CD14-positive monocyte (primary cell): ENCODE results near the gene RFNG. TPM values are rescaled to one million over a fixed set of nuclear protein-coding genes. Genes with fewer than 3 reads are reported as not detected.

Source experiments
- DNase-seq, 3 donors: peaks; one replicate each; pipeline ENCODE4 v3.0.0-alpha.2; 2011 to 2022
- H2AFZ ChIP-seq: 2 replicates; pipeline ENCODE4 v1.6.0; 2012; ENCODE audit warnings: mild to moderate bottlenecking, low read depth, low read length, inconsistent platforms; ENCODE audit not compliant: insufficient read depth, poor library complexity, severe bottlenecking
- H3K27ac ChIP-seq, 2 donors: 1 replicate in 1 of 2; 2 replicates in 1 of 2; pipeline ENCODE4 v1.5.1; 2012 to 2013; ENCODE audit warnings: low read length in 2 of 2, control low read depth in 1 of 2, inconsistent platforms in 1 of 2, low read depth in 1 of 2, mild to moderate bottlenecking in 1 of 2
- H3K27me3 ChIP-seq, 2 donors: one replicate each; pipeline versions ENCODE4 v1.6.0 to v1.6.1; 2011 to 2013; ENCODE audit warnings: low read length in 2 of 2; ENCODE audit not compliant: control insufficient read depth in 2 of 2, insufficient read depth in 2 of 2
- H3K36me3 ChIP-seq, 2 donors: replicated peaks in 1 of 2; 1 replicate in 1 of 2; 2 replicates in 1 of 2; pipeline versions ENCODE4 v1.5.1 to v1.6.1; 2012 to 2013; ENCODE audit warnings: low read length in 2 of 2, control low read depth in 1 of 2, inconsistent platforms in 1 of 2, mild to moderate bottlenecking in 1 of 2; ENCODE audit not compliant: insufficient read depth in 2 of 2, control insufficient read depth in 1 of 2
- H3K4me1 ChIP-seq, 2 donors: 1 replicate in 1 of 2; 2 replicates in 1 of 2; pipeline versions ENCODE4 v1.5.1 to v1.6.1; 2012 to 2013; ENCODE audit warnings: low read length in 2 of 2, control low read depth in 1 of 2, inconsistent platforms in 1 of 2, mild to moderate bottlenecking in 1 of 2, moderate library complexity in 1 of 2; ENCODE audit not compliant: insufficient read depth in 2 of 2, control insufficient read depth in 1 of 2
- H3K4me2 ChIP-seq: replicated peaks from 2 replicates; pipeline ENCODE3; 2012; ENCODE audit warnings: low read length, moderate library complexity, mild to moderate bottlenecking; ENCODE audit not compliant: poor library complexity, severe bottlenecking; ENCODE audit errors: extremely low read depth
- H3K4me3 ChIP-seq, 3 experiments: fragments of 200-600 bp in 1 of 3; sonication (generic) in 1 of 3; replicated peaks in 1 of 3; 1 replicate in 2 of 3; 2 replicates in 1 of 3; pipeline ENCODE4 v1.5.1; 2011 to 2013; ENCODE audit warnings: low read length in 3 of 3, mild to moderate bottlenecking in 3 of 3, control low read depth in 2 of 3, low read depth in 2 of 3, inconsistent platforms in 1 of 3, moderate library complexity in 1 of 3
- H3K79me2 ChIP-seq: 2 replicates; pipeline ENCODE4 v1.6.0; 2012; ENCODE audit warnings: mild to moderate bottlenecking, control low read depth, inconsistent platforms, low read length, moderate library complexity; ENCODE audit not compliant: insufficient read depth
- H3K9ac ChIP-seq: 2 replicates; pipeline ENCODE4 v1.6.0; 2017; ENCODE audit warnings: low read length, mild to moderate bottlenecking; ENCODE audit not compliant: insufficient read depth, poor library complexity, severe bottlenecking
- H3K9me3 ChIP-seq, 2 donors: replicated peaks in 1 of 2; 1 replicate in 1 of 2; 2 replicates in 1 of 2; pipeline versions ENCODE4 v1.5.1 to v1.6.1; 2012 to 2013; ENCODE audit warnings: low read length in 2 of 2, control low read depth in 1 of 2; ENCODE audit not compliant: control insufficient read depth in 1 of 2, insufficient read depth in 1 of 2
- H4K20me1 ChIP-seq: 2 replicates; pipeline ENCODE4 v1.6.0; 2012; ENCODE audit warnings: mild to moderate bottlenecking, low read length, control low read depth, moderate library complexity; ENCODE audit not compliant: insufficient read depth
- H3K27ac Mint-ChIP-seq, 7 donors: one replicate each; pipeline ENCODE4 v1.8.0; 2020; ENCODE audit warnings: mild to moderate bottlenecking in 7 of 7, mixed read lengths in 7 of 7, moderate library complexity in 6 of 7, inconsistent platforms in 2 of 7
- H3K27me3 Mint-ChIP-seq, 3 donors: one replicate each; pipeline ENCODE4 v1.8.0; 2021 to 2022; ENCODE audit warnings: low read depth in 3 of 3, mild to moderate bottlenecking in 3 of 3, mixed read lengths in 3 of 3, moderate library complexity in 3 of 3, inconsistent platforms in 1 of 3
- H3K36me3 Mint-ChIP-seq, 2 donors: one replicate each; pipeline ENCODE4 v1.8.0; 2020; ENCODE audit warnings: mixed read lengths in 2 of 2, inconsistent platforms in 1 of 2, mild to moderate bottlenecking in 1 of 2
- H3K4me1 Mint-ChIP-seq: one replicate; pipeline ENCODE4 v1.8.0; 2020; ENCODE audit warnings: mild to moderate bottlenecking, mixed read lengths
- H3K4me3 Mint-ChIP-seq, 2 donors: one replicate each; pipeline ENCODE4 v1.8.0; 2020; ENCODE audit warnings: mild to moderate bottlenecking in 2 of 2, mixed read lengths in 2 of 2, moderate library complexity in 1 of 2
- H3K9me3 Mint-ChIP-seq, 7 donors: one replicate each; pipeline ENCODE4 v1.8.0; 2020 to 2022; ENCODE audit warnings: mixed read lengths in 7 of 7, mild to moderate bottlenecking in 6 of 7, moderate library complexity in 6 of 7, inconsistent platforms in 2 of 7
- CTCF ChIP-seq: fragments of 200-600 bp; IDR thresholded peaks from one replicate; pipeline ENCODE4 v1.8.0; 2022; ENCODE audit warnings: antibody characterized with exemption, mild to moderate bottlenecking
- WGBS: methylation state at CpG from one replicate; pipeline ENCODE4 v1.1.5; 2013; ENCODE audit warnings: missing lambda C conversion rate; ENCODE audit not compliant: insufficient coverage; 5-methylcytosine and 5-hydroxymethylcytosine counted together
- intact Hi-C, 2 donors: fragments of 100-400 bp; cut with micrococcal nuclease; formaldehyde crosslinking; loops; one replicate each; pipeline versions ENCODE4 v1.15.0 to v1.15.1; 2023
- polyA plus RNA-seq, 3 donors: library from polyadenylated mRNA; depleted of rRNA in 1 of 3; unstranded in 2 of 3; stranded (reverse) in 1 of 3; fragments of 300-500 nt in 2 of 3; fragments of >200 nt in 1 of 3; fragmentation: Illumina TruSeq in 2 of 3; gene quantifications; 1 replicate in 2 of 3; 2 replicates in 1 of 3; pipeline ENCODE4 v1.2.3, GENCODE V29; 2012 to 2021

RFNG gene
- polyA plus RNA-seq, 3 donors, result 1.5 to 32.4 (median 4.1) TPM

- no peaks in the 10 kb centered on the region for H3K79me2 ChIP-seq
- H3K36me3 ChIP-seq, result peaks cover 48 to 57% of the 10 kb centered on the region in 2 donors
- Mint-ChIP-seq H3K9me3 (peaks cover 0 to 1% (median 0%) of the 10 kb centered on the region in 7 donors), H3K36me3 (peaks cover 36 to 59% of the 10 kb centered on the region in 2 donors), H3K27me3 (peaks cover 1 to 6% (median 2%) of the 10 kb centered on the region in 3 donors), H3K4me3 (no peak overlapping the region), H3K4me1 (no peaks in the 10 kb centered on the region), H3K27ac (no peak overlapping the region)
- DNase-seq, result no peak
- no peak overlapping the region for H3K4me3 ChIP-seq
- no peaks in the 10 kb centered on the region for H3K9me3 ChIP-seq
- 93% methylated on average over 27 of the region's 36 CpGs for WGBS
- no peak overlapping the region for H3K9ac ChIP-seq
- no peak overlapping the region for H3K4me2 ChIP-seq
- H4K20me1 ChIP-seq, result no peaks in the 10 kb centered on the region
- no peak overlapping the region for H3K27ac ChIP-seq
- no peak for TF ChIP-seq CTCF
- no peaks in the 10 kb centered on the region for H3K4me1 ChIP-seq
- no peak overlapping the region for H2AFZ ChIP-seq
- intact Hi-C loops, result no loop called here
- no peaks in the 10 kb centered on the region for H3K27me3 ChIP-seq
Measured at GRCh38 chr17:82080048-82080788, 28.6 kb upstream of the RFNG start.

GRCh38 chr17:82079001-82079677 is 27.5 kb upstream of the RFNG start:
- H3K9me3 Mint-ChIP-seq, result peaks cover 0 to 1% (median 0%) of the 10 kb centered on the region in 7 donors
- H3K27ac ChIP-seq, result no peak overlapping the region
- H3K9ac ChIP-seq, result no peak overlapping the region
- no peak overlapping the region for H3K4me3 Mint-ChIP-seq
- no peak for DNase-seq
- 97% methylated on average over 44 of the region's 47 CpGs for WGBS
- no peaks in the 10 kb centered on the region for H3K9me3 ChIP-seq
- no peak overlapping the region for H3K4me3 ChIP-seq
- intact Hi-C loops, result no loop called here
- no peak overlapping the region for H2AFZ ChIP-seq
- no peaks in the 10 kb centered on the region for H3K4me1 ChIP-seq
- H3K4me1 Mint-ChIP-seq, result no peaks in the 10 kb centered on the region
- H3K27ac Mint-ChIP-seq, result no peak overlapping the region
- TF ChIP-seq CTCF, result no peak
- H3K27me3 Mint-ChIP-seq, result peaks cover 1 to 8% (median 4%) of the 10 kb centered on the region in 3 donors
- H3K36me3 ChIP-seq, result peaks cover 38 to 47% of the 10 kb centered on the region in 2 donors
- H3K27me3 ChIP-seq, result no peaks in the 10 kb centered on the region
- H4K20me1 ChIP-seq, result no peaks in the 10 kb centered on the region
- H3K36me3 Mint-ChIP-seq, result peaks cover 32 to 51% of the 10 kb centered on the region in 2 donors
- H3K4me2 ChIP-seq, result no peak overlapping the region
- H3K79me2 ChIP-seq, result no peaks in the 10 kb centered on the region
